HG03342 (cell line): ENCODE data around the gene CHPF2.

Source experiments
- ATAC-seq: cut with Tn5 transposase; IDR thresholded peaks from one replicate; pipeline ENCODE4 v1.9.1; 2021; ENCODE audit warnings: mild to moderate bottlenecking, moderate library complexity; ENCODE audit not compliant: unreplicated experiment

The CHPF2 gene

DNA sequence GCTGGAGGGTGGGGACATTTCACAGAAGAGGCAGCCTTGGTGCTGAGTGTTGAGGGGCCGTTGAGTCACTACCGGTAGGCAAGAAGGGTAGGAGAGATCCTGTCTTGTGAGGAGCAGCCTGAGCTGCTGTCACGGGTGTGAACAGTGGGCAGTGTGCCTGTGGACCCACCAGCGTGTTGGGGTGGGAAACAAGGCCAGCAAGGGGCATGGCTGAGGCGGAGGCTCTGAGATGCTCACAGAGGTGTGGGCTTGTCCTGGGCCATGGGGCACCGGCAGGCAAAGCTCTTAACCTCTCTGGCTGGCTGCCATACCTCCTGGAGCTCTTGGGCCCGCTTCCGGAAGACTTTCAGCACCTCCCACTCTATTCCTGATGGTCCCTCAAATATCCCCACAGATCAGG is 49.8 kb downstream of the CHPF2 start:
- no peak for ATAC-seq

DNA sequence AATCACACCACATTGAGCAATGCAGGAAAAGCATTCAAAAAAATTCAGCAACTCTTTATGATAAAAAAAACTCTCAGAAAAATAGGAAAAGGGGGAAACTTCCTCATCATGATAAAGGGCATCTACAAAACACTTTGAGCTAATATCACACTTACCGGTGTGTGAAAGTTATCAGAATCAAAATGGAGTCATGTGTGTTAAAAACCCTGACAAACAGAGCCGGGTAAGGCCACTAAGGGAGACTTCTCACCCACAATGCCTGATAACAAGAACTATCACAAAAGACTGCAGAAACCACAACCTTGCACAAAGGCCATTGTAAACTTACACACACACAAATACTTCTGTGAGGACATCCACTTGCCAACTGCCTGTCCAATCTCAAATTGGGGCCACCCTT is 51.0 kb downstream of the CHPF2 start:
- ATAC-seq = no peak

DNA sequence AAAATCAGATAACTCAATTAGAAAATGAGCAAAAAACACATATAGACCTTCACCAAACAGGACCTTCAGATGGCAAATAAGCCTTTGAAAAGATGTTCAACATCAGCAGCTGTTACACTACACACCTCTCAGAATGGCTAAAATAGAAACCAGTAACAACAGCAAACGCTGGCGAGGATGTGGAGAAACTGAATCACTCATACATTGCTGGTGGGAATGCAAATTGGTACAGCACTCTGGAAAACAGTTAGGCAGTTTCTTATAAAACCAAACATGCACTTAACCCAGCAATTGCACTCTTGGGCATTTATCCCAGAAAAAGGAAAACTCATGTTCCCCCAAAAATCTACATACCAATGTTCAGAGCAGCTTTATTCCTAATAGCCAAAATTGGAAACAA is 53.9 kb downstream of the CHPF2 start:
- no peak for ATAC-seq
